ENCODE measurements around the gene CYB5R4. TPM values are rescaled to one million over a fixed set of nuclear protein-coding genes. Genes with fewer than 3 reads are reported as not detected.
"Not testable (repeated sequence)": the region's sequence is repeated elsewhere in the genome, so short reads cannot be mapped to it uniquely, and the experiment has no call there.

Gene CYB5R4
- total RNA-seq, 1 donor from 2014 or later, result 13.7 TPM

- no peak for DNase-seq
Measured at GRCh38 chr6:83908813-83909212, 49.3 kb downstream of the CYB5R4 start.

DNA sequence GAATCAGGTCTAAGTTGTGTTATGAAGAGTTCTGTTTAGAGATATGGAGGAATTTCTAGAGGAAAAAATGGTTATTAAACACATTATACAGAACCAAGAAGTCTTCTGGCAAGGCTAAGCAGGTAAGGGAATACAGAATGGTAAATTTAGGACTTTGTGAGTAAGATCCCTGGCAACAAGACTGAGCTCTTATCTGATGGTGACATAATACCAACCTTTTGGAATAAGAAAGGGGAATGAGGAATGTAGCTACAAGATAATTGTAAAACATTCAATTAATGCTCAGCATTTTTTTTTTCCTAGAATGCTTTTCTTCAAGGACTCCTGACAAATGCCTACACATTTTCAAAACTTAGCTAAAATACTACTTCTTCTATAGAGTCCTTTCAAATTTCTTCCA, 51.8 kb downstream of the CYB5R4 start:
- no peak for DNase-seq

DNA sequence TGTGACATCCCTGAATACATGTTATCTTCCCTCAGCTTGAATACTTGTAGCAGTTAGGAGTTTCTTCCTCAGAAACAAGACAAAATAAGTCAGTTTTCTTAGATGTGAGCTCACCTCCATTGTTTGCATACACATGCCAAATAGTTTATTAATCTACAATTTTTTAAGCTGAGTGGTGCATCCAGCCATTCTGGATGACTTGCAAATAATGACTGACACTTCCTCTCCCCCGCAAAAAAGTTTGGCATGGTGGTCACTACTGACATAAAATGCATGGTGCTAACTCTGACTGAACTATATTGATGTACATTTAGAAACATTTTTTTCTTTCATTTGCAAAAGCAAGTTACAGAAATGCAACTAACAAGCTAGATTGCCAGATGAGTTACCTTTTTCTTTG, 55.5 kb downstream of the CYB5R4 start:
- no peak for DNase-seq

GRCh38 chr6:83917001-83917400, 57.5 kb downstream of the CYB5R4 start:
- DNase-seq, result no peak

DNA sequence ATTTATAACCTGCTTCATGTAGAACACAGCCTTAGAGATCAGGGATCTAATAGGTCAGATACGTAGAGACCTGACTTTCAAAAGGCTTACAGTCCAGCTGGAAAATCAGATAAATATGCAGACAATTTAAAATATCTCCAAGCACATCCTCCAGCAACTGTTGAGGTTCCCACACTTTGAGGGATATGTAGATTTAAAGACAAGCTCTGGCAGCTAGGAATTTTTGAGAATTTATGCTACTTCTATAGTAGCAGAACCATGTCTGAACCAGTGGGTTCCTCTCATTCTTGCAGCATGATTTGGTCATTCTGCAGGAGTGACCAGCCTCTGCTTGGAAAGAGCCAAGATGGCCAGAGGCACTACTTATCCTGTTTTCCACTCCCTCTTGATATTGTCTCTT, 60.5 kb downstream of the CYB5R4 start:
- DNase-seq, result no peak

DNA sequence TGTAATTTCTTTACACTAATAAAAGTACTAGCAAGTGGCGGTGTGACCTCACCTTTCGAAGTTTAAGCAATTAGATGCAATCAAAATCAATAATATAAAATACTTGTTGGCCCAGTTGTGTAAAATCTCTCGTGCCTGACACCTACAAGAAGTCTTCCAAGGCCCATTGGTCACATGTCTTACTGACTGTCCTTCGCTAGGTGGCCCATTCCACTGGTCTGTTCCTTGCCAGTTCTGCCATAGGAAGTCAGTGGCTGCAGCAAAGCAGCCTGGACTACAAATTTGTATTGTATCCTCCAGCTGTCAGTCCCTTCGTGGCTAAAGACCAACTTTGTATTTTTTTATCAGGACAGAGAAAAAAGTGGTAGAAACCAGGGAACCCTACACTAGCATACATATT, 61.8 kb downstream of the CYB5R4 start:
- DNase-seq, result no peak

DNA sequence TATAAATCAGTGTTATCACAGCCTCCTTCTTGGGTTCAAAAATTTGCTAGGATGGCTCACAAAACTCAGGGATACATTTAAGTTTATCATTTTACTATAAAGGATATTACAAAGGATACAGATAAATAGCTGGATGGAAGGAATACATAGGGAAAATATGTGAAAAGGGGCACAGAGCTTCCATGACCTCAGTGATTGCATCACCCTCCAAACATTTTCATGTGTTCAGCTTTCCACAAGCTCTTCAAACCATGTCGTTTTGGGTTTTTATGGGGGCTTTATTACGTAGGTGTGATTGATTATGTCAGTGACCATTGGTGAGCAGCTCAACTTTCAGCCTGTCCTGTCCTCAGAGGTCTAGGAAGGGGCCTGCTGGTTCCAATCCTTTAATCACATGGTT, 68.0 kb downstream of the CYB5R4 start:
- no peak for DNase-seq

DNA sequence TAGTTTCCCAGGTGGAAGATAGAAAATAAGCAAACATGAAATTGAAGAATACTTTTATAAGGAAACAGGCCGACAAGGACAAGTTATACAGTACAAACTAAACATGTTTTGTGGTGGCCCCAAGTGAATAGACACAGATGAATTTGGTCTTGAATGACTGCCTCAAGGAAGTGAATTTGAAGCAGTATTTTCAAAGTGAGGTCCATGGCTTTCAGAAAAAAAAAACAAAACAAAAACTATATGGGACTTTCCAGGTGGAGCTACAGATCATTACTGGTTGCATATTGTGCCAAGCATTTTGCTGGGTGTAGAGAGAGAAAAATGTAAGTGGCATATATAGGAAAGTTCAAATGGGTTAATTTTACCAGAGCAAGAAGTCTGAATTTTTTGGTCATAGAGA, 68.8 kb downstream of the CYB5R4 start:
- DNase-seq, result no peak

- not testable (repeated sequence) for DNase-seq
Measured at GRCh38 chr6:83946201-83946833, 86.8 kb downstream of the CYB5R4 start.

- not testable (repeated sequence) for DNase-seq
Measured at GRCh38 chr6:83947983-83948382, 88.5 kb downstream of the CYB5R4 start.

- no peak for DNase-seq
Measured at GRCh38 chr6:83948851-83949250, 89.4 kb downstream of the CYB5R4 start.

DNA sequence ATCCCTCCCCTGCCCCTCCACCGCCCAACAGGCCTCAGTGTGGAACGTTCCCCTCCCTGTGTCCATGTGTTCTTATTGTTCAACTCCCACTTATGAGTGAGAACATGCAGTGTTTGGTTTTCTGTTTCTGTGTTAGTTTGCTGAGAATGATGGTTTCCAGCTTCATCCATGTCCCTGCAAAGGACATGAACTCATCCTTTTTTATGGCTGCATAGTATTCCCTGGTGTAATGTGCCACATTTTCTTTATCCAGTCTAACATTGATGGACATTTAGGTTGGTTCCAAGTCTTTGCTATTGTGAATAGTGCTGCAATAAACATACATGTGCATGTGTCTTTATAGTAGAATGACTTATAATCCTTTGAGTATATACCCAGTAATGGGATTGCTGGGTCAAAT, 91.9 kb downstream of the CYB5R4 start:
- not testable (repeated sequence) for DNase-seq

- no peak for DNase-seq
Measured at GRCh38 chr6:83952830-83953229, 93.3 kb downstream of the CYB5R4 start.

DNA sequence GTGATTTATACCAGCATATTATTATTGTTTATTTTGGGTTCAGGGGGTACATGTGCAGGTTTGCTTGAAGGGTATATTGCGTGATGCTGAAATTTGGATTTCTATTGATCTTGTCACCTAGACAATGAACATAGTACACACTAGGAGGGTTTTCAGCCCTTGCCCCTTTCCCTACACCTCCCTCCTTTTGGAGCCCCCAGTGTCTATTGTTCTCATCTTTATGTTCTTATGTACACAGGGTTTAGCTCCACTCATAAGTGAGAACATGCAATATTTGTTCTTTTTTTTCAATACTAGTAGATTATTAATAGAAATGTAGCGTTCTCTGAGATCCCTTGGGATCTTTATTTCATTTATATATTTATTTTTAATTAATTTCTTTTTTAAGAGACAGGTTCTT, 94.9 kb downstream of the CYB5R4 start:
- DNase-seq, result no peak

DNA sequence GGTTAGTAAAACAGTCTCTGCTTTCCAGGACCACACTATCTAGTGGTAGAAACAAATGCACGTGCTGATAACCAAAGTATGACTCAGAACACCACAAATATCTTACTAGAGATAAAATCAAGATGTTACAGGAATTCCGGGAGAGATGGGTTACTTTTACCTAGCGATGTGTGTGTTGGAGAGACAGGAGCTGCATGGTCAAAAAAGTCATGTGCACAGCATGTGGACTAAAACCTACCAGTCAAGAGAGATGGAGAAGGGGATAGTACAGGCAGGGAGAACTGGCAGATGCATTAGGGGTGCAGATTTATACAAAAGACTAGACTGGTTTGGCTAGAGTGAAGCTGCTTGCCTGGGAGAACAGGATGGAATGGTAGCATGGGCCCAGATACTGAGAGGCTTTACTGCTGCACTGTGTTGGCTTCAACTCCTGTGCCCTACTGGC, 98.8 kb downstream of the CYB5R4 start:
- DNase-seq, result no peak

DNA sequence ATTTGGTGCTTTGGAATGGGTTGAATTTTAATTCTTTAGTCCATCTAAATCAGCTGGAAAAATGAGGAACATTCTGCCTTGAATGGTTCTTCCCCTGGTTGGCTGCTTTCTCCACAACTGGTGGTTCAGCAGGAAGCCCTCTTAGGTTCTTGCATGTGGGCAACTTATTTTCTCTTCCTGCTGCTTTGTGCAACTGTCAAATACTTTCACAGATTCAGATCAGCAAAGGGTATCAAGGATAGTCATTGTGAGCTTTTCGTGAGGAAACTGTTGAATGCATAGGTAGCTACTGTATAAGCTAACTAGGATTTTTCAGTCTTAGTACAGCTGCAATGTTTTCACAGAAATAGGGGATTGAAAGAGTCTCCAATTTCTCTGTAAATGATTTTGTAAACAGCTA, 101.2 kb downstream of the CYB5R4 start:
- DNase-seq, result no peak

DNA sequence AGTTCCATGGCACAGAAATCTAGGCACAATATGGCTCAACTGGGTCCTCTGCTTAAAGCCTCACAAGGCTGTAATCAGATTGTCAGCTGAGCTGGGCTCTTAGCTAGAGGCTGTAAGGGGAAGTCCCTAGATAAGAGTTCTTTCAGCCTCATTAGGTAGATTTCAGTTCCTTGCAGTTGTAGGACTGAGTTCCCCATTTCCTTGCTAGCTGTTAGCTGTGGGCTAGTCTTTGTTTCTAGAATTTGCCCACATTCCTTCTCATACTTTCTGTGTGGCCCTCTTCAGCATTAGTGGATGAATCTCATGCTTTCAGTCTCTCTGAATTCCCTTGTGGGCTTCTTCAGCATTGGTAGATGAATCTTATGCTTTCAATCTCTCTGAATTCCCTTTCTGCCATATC, 103.1 kb downstream of the CYB5R4 start:
- DNase-seq, result no peak

GRCh38 chr6:83966539-83966938, 107.0 kb downstream of the CYB5R4 start:
- DNase-seq, result no peak

DNA sequence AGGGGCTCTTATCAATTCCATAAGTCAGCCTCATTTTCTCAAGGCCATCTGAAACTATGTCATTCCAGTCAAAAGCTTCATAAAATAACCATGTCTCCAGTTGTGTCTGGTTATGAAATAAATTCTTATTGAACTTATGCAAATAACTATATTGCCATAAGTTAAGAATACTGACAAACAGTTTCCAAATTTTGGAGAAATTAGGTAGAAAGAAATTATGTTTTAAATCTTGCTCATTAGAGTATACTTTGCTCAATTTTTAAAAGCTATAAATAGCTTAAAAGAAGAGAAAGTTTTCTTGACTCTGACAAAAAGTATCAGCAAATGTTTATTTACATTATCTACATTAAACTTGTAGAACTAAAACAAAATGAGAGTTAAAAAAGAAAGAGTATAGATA, 111.1 kb downstream of the CYB5R4 start:
- no peak for DNase-seq

DNA sequence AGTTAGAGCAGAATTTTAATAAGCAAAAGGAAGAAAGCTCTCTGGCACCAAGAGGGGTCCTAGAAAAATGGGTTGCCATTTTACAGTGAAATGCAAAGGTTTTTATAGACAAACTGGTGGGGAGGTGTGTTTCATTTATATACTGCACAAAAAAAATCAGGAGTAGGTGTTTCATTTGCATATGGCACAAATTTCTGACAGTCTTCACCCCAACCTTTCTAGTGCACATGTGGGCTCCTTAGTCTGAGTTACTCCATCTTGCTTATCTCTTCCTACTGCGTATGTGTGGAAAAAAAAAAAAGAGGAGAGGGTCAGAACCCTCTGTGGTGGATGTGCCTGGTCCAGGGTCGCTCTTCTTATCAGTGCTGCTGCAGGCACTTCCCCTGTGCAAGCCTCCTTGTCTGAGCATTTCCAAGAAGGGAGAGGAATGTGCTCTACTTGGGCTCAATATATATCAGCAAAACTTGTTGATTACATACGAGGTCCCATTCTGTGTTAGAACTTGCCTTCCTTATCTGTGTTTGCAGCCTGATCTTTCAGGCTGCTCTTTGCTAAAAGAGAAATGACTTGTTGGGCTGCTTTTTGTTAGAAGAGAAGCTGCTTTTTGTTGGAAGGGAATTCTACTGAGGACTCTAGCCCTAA, 115.0 kb downstream of the CYB5R4 start:
- no peak for DNase-seq

- no peak for DNase-seq
Measured at GRCh38 chr6:83976037-83976755, 116.7 kb downstream of the CYB5R4 start.

DNA sequence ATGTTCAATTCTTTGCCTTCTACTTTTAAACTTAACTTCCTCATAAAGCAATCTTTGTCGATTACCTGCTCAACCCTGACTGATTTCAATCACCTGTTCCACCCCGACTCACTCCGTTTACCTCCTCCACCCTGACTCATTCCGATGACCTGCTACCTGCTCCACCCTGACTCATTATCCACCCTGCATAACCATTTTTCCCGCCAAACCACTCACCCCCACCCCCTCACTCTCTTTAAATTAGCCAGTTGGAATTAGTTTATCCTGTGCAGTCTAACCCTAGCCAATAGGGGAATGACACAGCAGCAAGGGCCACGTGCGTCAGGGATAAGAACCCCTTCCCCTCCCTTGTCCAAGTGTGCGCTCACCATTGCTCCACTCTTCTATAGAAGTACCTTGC, 117.4 kb downstream of the CYB5R4 start:
- no peak for DNase-seq

DNA sequence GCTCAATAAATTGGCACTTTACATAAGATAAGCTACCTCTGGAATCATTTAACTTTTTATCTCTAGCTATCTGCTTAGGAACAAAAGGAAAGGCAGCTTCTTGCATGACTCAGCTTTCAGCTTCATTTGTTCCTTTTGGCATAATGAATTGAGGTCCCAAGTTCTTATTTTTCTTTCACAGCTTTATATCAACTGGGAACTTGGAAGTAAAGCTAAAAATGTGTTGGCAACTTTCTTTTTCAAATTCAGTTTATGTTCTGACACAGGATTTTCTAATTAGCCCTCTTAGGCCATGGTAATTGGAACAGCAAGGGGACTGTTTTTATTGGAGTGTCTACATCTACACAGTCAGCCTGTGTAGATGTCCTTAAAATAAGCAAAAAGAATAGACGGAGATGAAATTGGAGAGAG, 118.8 kb downstream of the CYB5R4 start:
- DNase-seq, result no peak

DNA sequence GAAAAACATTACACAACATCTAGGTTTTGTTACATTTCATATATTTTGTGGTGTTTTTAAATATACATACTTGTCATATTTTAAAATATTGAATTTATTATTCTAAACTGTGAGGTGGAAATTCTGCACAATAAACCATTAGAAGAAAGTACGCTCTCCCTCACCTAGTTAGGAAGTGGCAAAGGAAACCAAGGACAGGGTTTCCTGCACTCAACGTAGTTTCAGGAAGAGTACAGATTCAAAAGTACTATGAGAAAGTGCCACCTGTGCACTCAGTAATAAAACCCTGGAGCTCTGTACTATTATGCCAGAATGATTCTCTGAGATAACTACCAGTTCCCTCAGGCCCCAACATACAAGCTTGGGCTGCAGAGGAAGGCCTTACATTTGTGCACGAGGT, 119.5 kb downstream of the CYB5R4 start:
- DNase-seq, result no peak
